Hepatocyte (in vitro differentiated cells): ENCODE data around the gene DOC2A.

ENCODE experiments used
- CTCF ChIP-seq: fragments of 200-600 bp; sonication (generic); IDR thresholded peaks from 2 replicates; pipeline ENCODE4 v1.5.1; 2016; ENCODE audit warnings: antibody characterized with exemption, mild to moderate bottlenecking; ENCODE audit not compliant: poor library complexity
- EZH2 ChIP-seq: fragments of 200-600 bp; sonication (generic); IDR thresholded peaks from 2 replicates; pipeline ENCODE4 v1.6.1; 2016; ENCODE audit warnings: antibody characterized with exemption, mild to moderate bottlenecking, borderline replicate concordance

GRCh38 chr16:30060346-30060745 is 49.5 kb upstream of the DOC2A start:
- no peak for TF ChIP-seq CTCF
- TF ChIP-seq EZH2 = no peak
